ENCODE data around the gene KNDC1.

- TF ChIP-seq CTCF (IDR thresholded peaks at IDR 0.05; ENCODE audit: low read length) (no peak), EZH2 (optimal IDR thresholded peaks at IDR 0.05; ENCODE audit: low read depth, low read length) (no peak), EZH2phosphoT487 (IDR thresholded peaks at IDR 0.05; ENCODE audit: low read length) (no peak)
Measured at GRCh38 chr10:133203652-133204195, 43.7 kb downstream of the KNDC1 start.

Measured in MM.1S (cell line).